ENCODE measurements around the gene ASPG.

The ASPG gene

GRCh38 chr14:104093366-104094055, 8.0 kb downstream of the ASPG start:
- no peak overlapping the region for H3K4me3 ChIP-seq (ENCODE audit: low read length)
- TF ChIP-seq, protein P1, sequence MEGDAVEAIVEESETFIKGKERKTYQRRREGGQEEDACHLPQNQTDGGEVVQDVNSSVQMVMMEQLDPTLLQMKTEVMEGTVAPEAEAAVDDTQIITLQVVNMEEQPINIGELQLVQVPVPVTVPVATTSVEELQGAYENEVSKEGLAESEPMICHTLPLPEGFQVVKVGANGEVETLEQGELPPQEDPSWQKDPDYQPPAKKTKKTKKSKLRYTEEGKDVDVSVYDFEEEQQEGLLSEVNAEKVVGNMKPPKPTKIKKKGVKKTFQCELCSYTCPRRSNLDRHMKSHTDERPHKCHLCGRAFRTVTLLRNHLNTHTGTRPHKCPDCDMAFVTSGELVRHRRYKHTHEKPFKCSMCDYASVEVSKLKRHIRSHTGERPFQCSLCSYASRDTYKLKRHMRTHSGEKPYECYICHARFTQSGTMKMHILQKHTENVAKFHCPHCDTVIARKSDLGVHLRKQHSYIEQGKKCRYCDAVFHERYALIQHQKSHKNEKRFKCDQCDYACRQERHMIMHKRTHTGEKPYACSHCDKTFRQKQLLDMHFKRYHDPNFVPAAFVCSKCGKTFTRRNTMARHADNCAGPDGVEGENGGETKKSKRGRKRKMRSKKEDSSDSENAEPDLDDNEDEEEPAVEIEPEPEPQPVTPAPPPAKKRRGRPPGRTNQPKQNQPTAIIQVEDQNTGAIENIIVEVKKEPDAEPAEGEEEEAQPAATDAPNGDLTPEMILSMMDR (conservative IDR thresholded peaks at IDR 0.05; ENCODE audit: low read depth, low read length): no peak
- DNase-seq (ENCODE audit: low read depth): no peak

DNA sequence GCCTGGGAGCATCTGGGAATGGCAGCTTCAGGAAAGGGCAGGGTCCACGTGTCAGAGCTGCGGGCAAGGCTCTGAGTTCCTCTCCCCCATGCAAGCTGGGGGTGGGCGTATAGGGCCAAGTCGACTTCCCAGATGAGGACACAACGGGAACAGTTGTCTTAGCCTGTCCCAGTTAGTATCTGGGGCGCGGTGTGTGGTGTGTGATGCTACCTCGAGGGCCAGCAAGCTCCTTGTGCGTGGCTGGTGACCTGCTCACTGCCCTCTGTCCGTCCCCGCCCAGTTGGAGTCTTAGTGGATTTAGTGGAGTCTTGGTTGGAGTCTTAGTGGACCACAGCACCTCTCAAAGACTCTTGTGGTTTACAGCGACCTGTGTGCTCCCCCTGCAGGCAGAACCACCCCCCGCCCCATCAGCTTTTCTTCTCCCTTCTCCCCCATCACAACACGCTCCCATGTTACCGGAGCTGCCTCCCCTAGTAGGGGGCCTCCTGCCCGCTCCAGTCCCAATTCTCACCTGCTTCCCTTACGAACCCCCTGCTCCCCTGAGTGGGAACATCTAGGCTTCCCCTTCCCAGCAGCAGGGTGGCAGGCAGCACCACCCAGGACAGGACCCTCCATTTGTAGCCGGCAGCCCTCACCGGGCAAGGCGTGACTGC, 8.7 kb downstream of the ASPG start:
- TF ChIP-seq, protein P1 (conservative IDR thresholded peaks at IDR 0.05; ENCODE audit: low read depth, low read length): peak; percentile 9
- no peak for DNase-seq (ENCODE audit: low read depth)
- no peak overlapping the region for H3K4me3 ChIP-seq (ENCODE audit: low read length)

GRCh38 chr14:104094709-104095425, 9.4 kb downstream of the ASPG start:
- H3K4me3 ChIP-seq (ENCODE audit: low read length): no peak overlapping the region
- TF ChIP-seq, protein P1 (conservative IDR thresholded peaks at IDR 0.05; ENCODE audit: low read depth, low read length): peak; percentile 92
- no peak for DNase-seq (ENCODE audit: low read depth)

- H3K4me3 ChIP-seq (ENCODE audit: low read length): no peak overlapping the region
- no peak for DNase-seq (ENCODE audit: low read depth)
- TF ChIP-seq, protein P1 (conservative IDR thresholded peaks at IDR 0.05; ENCODE audit: low read depth, low read length): no peak
Observed at GRCh38 chr14:104095426-104096310, 10.2 kb downstream of the ASPG start.

- TF ChIP-seq, protein P1 (conservative IDR thresholded peaks at IDR 0.05; ENCODE audit: low read depth, low read length): no peak
- no peak for DNase-seq (ENCODE audit: low read depth)
- H3K4me3 ChIP-seq (ENCODE audit: low read length): no peak overlapping the region
Observed at GRCh38 chr14:104096318-104096717, 10.8 kb downstream of the ASPG start.

- H3K4me3 ChIP-seq (ENCODE audit: low read length): no peak overlapping the region
- no peak for DNase-seq (ENCODE audit: low read depth)
Observed at GRCh38 chr14:104096751-104097700, 11.5 kb downstream of the ASPG start.

More at GRCh38 chr14:104096751-104097700, 11.5 kb downstream of the ASPG start:
- TF ChIP-seq, protein P1 (conservative IDR thresholded peaks at IDR 0.05; ENCODE audit: low read depth, low read length): peak; percentile 45
